ENCODE data around the gene RBFOX1.

Gene RBFOX1

DNA sequence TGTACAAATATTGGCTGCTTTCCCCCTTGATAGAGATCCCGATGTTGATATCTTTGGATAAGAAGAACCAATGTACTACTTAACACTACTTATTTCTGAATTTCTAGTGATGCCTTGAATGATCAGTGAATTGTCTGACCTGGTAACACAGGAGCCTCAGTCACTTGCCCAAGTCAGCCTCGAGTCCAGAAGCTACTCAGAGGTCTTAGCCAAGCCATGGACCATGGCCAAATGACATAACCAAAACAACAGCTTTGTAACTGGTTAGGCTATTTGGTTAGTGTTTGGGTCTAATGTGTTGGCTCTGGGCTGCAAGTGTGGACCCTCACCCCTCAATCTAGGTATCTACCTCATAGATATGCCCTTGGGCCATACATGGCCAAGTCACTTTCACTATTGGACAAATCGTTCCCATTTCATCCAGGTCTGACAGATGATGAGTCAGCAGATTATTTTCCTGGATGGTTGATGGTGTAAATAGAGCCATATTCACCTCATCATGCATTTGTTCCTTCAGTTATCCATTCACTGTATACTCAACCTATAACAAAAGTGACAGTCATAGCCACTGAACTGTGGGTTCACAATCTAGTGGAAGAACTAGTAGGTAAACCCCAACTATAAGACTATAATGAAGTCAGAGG is 3.5 kb downstream of the RBFOX1 start:
- Histone ChIP-seq H3F3A (ENCODE audit: low read depth) (no peaks in the 10 kb centered on the region), H3K4me2 (ENCODE audit: low read depth, low read length, poor library complexity, severe bottlenecking) (no peak overlapping the region), H3K4me3 (ENCODE audit: low read length, poor library complexity, severe bottlenecking) (no peak overlapping the region), H4K20me1 (ENCODE audit: insufficient read depth, low read length, poor library complexity, severe bottlenecking) (no peaks in the 10 kb centered on the region), H3K4me1 (ENCODE audit: insufficient read depth, low read length, poor library complexity, severe bottlenecking) (no peaks in the 10 kb centered on the region), H3K27me3 (ENCODE audit: insufficient read depth, low read length, poor library complexity, severe bottlenecking) (no peaks in the 10 kb centered on the region), H3K36me3 (ENCODE audit: insufficient read depth, low read length) (no peaks in the 10 kb centered on the region), H3K9ac (ENCODE audit: low read depth, low read length, poor library complexity, severe bottlenecking) (no peak overlapping the region), H3K79me2 (ENCODE audit: insufficient read depth, low read length) (no peaks in the 10 kb centered on the region), H3K9me2 (replicated peaks; ENCODE audit: low read depth, low read length) (no peaks in the 10 kb centered on the region), H2AFZ (ENCODE audit: low read length) (no peak overlapping the region), H3K9me3 (ENCODE audit: insufficient read depth, low read depth, low read length) (no peaks in the 10 kb centered on the region)
- no peak for TF ChIP-seq EZH2phosphoT487 (IDR thresholded peaks at IDR 0.05; ENCODE audit: borderline replicate concordance)
- TF ChIP-seq, protein P1, sequence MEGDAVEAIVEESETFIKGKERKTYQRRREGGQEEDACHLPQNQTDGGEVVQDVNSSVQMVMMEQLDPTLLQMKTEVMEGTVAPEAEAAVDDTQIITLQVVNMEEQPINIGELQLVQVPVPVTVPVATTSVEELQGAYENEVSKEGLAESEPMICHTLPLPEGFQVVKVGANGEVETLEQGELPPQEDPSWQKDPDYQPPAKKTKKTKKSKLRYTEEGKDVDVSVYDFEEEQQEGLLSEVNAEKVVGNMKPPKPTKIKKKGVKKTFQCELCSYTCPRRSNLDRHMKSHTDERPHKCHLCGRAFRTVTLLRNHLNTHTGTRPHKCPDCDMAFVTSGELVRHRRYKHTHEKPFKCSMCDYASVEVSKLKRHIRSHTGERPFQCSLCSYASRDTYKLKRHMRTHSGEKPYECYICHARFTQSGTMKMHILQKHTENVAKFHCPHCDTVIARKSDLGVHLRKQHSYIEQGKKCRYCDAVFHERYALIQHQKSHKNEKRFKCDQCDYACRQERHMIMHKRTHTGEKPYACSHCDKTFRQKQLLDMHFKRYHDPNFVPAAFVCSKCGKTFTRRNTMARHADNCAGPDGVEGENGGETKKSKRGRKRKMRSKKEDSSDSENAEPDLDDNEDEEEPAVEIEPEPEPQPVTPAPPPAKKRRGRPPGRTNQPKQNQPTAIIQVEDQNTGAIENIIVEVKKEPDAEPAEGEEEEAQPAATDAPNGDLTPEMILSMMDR (conservative IDR thresholded peaks at IDR 0.05; ENCODE audit: low read length) = no peak

DNA sequence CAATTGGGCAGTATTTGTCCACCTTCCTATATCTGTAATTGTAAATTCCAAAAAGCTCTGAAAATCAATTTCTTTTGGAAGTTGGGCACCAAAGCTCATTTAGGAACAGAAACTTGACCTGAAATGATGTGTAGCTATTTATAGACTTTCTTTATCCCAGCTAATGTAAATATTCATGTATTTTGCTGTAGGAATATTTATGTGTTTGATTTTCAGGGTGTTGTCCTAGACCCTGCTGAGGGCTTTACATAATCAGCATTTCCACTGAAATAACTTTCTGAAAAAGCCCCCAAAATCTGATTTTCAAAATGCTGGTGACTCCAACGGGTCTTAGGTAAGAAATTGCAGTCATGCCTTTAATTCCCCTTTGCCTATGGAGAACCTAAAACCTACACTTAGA is 4.1 kb downstream of the RBFOX1 start:
- H3K36me3 ChIP-seq (ENCODE audit: insufficient read depth, low read length) = no peaks in the 10 kb centered on the region
- no peak overlapping the region for H2AFZ ChIP-seq (ENCODE audit: low read length)
- no peak overlapping the region for H3K4me2 ChIP-seq (ENCODE audit: low read depth, low read length, poor library complexity, severe bottlenecking)
- no peaks in the 10 kb centered on the region for H3F3A ChIP-seq (ENCODE audit: low read depth)
- H3K27me3 ChIP-seq (ENCODE audit: insufficient read depth, low read length, poor library complexity, severe bottlenecking) = no peaks in the 10 kb centered on the region
- H3K79me2 ChIP-seq (ENCODE audit: insufficient read depth, low read length) = no peaks in the 10 kb centered on the region
- no peaks in the 10 kb centered on the region for H3K9me3 ChIP-seq (ENCODE audit: insufficient read depth, low read depth, low read length)
- H4K20me1 ChIP-seq (ENCODE audit: insufficient read depth, low read length, poor library complexity, severe bottlenecking) = no peaks in the 10 kb centered on the region
- TF ChIP-seq, protein P1 (conservative IDR thresholded peaks at IDR 0.05; ENCODE audit: low read length) = no peak
- TF ChIP-seq EZH2phosphoT487 (IDR thresholded peaks at IDR 0.05; ENCODE audit: borderline replicate concordance) = no peak
- no peak overlapping the region for H3K9ac ChIP-seq (ENCODE audit: low read depth, low read length, poor library complexity, severe bottlenecking)
- H3K4me1 ChIP-seq (ENCODE audit: insufficient read depth, low read length, poor library complexity, severe bottlenecking) = no peaks in the 10 kb centered on the region
- H3K4me3 ChIP-seq (ENCODE audit: low read length, poor library complexity, severe bottlenecking) = no peak overlapping the region
- H3K9me2 ChIP-seq (replicated peaks; ENCODE audit: low read depth, low read length) = no peaks in the 10 kb centered on the region

DNA sequence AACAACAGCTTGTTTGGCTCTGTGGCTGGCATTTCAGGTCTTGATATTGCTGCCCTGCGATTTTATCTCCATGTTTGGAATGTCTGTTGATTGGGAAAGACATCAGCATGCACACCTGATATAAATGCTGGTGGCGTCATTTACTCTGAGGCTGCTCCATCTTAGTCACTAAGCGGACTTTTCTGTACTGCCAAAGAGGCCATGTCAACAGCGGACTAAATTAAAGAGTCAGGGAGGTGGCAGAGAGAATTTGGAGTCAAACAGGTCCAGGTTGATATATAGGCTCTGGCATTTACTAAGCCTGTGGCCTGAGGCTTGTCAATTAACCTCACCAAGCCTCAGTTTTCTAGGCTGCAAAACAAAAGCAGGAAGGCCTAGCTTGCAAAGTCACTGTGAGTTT is 6.2 kb downstream of the RBFOX1 start:
- TF ChIP-seq, protein P1 (conservative IDR thresholded peaks at IDR 0.05; ENCODE audit: low read length) = no peak
- no peak for TF ChIP-seq EZH2phosphoT487 (IDR thresholded peaks at IDR 0.05; ENCODE audit: borderline replicate concordance)
- Histone ChIP-seq H3K4me2 (ENCODE audit: low read depth, low read length, poor library complexity, severe bottlenecking) (no peak overlapping the region), H3K4me1 (ENCODE audit: insufficient read depth, low read length, poor library complexity, severe bottlenecking) (no peaks in the 10 kb centered on the region), H3K36me3 (ENCODE audit: insufficient read depth, low read length) (no peaks in the 10 kb centered on the region), H3K9me2 (replicated peaks; ENCODE audit: low read depth, low read length) (no peaks in the 10 kb centered on the region), H3K4me3 (ENCODE audit: low read length, poor library complexity, severe bottlenecking) (no peak overlapping the region), H2AFZ (ENCODE audit: low read length) (no peak overlapping the region), H3F3A (ENCODE audit: low read depth) (no peaks in the 10 kb centered on the region), H3K79me2 (ENCODE audit: insufficient read depth, low read length) (no peaks in the 10 kb centered on the region), H3K27me3 (ENCODE audit: insufficient read depth, low read length, poor library complexity, severe bottlenecking) (no peaks in the 10 kb centered on the region), H3K9me3 (ENCODE audit: insufficient read depth, low read depth, low read length) (no peaks in the 10 kb centered on the region), H4K20me1 (ENCODE audit: insufficient read depth, low read length, poor library complexity, severe bottlenecking) (no peaks in the 10 kb centered on the region), H3K9ac (ENCODE audit: low read depth, low read length, poor library complexity, severe bottlenecking) (no peak overlapping the region)
